GM12892 (cell line): ENCODE results near the gene DRC7.

Experiments used
- POLR2A ChIP-seq: IDR thresholded peaks from 2 replicates; pipeline ENCODE4 v1.6.1; 2011; ENCODE audit warnings: low read depth, low read length, control low read depth
- POLR2AphosphoS5 ChIP-seq: IDR thresholded peaks from 2 replicates; pipeline ENCODE4 v1.6.1; 2011; ENCODE audit warnings: low read depth, low read length, control low read depth
- TAF1 ChIP-seq: IDR thresholded peaks from 2 replicates; pipeline ENCODE4 v1.6.1; 2011; ENCODE audit warnings: low read depth, mild to moderate bottlenecking, control low read depth, low read length, borderline replicate concordance

- no peak for TF ChIP-seq TAF1
- no peak for TF ChIP-seq POLR2A
- no peak for TF ChIP-seq POLR2AphosphoS5
Observed at GRCh38 chr16:57706717-57707116, 12.1 kb downstream of the DRC7 start.
